Measurements from ENCODE around the gene PTGDS.

DNA sequence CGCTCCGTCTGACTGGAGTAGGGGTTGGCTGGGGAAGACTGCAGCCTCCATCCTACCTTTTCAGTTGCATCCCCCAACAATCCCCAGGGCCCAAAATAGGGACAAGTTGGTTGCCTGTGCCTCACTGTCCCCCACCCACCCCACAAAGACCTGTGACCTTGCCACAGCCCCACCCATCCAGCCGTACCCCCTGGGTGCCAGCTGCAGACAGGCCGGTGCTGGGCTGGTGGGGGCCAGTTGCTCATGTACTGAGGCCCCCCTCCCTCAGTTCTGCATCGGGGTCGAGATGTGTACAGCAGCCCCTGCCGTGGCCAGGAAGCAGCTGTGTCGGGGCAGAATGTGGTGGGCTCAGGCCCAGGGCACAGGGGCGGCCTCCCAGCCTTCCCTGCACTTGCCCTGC is 5.9 kb downstream of the PTGDS start:
- no peak for TF ChIP-seq ZFX (IDR thresholded peaks at IDR 0.05; ENCODE audit: borderline replicate concordance)
- TF ChIP-seq, protein P1, sequence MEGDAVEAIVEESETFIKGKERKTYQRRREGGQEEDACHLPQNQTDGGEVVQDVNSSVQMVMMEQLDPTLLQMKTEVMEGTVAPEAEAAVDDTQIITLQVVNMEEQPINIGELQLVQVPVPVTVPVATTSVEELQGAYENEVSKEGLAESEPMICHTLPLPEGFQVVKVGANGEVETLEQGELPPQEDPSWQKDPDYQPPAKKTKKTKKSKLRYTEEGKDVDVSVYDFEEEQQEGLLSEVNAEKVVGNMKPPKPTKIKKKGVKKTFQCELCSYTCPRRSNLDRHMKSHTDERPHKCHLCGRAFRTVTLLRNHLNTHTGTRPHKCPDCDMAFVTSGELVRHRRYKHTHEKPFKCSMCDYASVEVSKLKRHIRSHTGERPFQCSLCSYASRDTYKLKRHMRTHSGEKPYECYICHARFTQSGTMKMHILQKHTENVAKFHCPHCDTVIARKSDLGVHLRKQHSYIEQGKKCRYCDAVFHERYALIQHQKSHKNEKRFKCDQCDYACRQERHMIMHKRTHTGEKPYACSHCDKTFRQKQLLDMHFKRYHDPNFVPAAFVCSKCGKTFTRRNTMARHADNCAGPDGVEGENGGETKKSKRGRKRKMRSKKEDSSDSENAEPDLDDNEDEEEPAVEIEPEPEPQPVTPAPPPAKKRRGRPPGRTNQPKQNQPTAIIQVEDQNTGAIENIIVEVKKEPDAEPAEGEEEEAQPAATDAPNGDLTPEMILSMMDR (IDR thresholded peaks at IDR 0.05) = no peak
